A549 (cell line): ENCODE measurements around the gene LYL1.

ENCODE experiments used
- EP300 ChIP-seq, 2 experiments: fragments of >200 bp; sonication (Bioruptor Twin); formaldehyde crosslinking; IDR thresholded peaks; 2 replicates in 1 of 2; 3 replicates in 1 of 2; pipeline ENCODE4 v1.6.1; 2016 to 2017
- POLR2A ChIP-seq: IDR thresholded peaks from 2 replicates; pipeline ENCODE4 v1.6.1; 2012; ENCODE audit warnings: mild to moderate bottlenecking, low read length
- RNF2 ChIP-seq: fragments of 200-600 bp; sonication (generic); IDR thresholded peaks from 2 replicates; pipeline ENCODE4 v1.6.1; 2016; ENCODE audit warnings: low read depth, mild to moderate bottlenecking, antibody characterized with exemption, moderate library complexity, borderline replicate concordance
- TF ChIP-seq, protein P1 (sequence below): fragments of >200 bp; sonication (Bioruptor Twin); formaldehyde crosslinking; IDR thresholded peaks from 3 replicates; pipeline ENCODE4 v1.5.1; 2016
- TF ChIP-seq, protein P2 (sequence below): fragments of >200 bp; sonication (Bioruptor Twin); formaldehyde crosslinking; IDR thresholded peaks from 3 replicates; pipeline ENCODE4 v1.6.1; 2016

DNA sequence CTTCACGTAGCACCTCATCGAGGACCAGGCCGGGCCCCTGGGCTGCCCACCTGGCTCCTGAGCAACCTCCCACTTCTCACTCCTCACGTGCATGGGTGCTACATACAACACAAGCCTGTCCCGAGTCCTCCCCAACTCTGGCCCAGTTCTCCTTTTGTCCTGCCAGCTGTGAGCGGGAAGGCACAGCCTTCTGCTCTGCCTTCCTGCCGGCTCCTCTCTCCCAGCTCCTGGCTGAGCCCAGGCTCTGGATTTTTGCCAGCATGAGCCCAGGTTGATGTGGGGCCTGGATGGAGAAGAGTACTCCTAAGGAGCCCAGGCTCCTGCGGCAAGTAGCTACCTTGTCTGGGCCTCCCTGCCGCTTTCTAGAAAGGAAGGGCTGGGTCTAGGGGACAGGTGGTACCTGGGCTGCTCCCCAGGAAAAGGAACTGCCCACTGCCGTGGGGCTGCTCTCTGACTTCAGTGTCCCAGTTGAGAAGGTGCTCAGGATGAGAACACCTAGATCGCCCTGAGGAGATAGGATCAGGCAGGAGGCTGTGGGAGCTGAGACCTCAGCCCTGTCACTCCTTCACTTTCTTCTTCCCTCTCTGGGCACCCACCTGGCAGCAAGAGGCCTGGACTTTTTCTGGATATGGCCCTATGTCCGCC is 23.6 kb downstream of the LYL1 start:
- TF ChIP-seq EP300 (IDR thresholded peaks at IDR 0.05) (no peak), RNF2 (no peak), POLR2A (no peak)
- TF ChIP-seq, protein P1, sequence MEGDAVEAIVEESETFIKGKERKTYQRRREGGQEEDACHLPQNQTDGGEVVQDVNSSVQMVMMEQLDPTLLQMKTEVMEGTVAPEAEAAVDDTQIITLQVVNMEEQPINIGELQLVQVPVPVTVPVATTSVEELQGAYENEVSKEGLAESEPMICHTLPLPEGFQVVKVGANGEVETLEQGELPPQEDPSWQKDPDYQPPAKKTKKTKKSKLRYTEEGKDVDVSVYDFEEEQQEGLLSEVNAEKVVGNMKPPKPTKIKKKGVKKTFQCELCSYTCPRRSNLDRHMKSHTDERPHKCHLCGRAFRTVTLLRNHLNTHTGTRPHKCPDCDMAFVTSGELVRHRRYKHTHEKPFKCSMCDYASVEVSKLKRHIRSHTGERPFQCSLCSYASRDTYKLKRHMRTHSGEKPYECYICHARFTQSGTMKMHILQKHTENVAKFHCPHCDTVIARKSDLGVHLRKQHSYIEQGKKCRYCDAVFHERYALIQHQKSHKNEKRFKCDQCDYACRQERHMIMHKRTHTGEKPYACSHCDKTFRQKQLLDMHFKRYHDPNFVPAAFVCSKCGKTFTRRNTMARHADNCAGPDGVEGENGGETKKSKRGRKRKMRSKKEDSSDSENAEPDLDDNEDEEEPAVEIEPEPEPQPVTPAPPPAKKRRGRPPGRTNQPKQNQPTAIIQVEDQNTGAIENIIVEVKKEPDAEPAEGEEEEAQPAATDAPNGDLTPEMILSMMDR = no peak
- TF ChIP-seq, protein P2, sequence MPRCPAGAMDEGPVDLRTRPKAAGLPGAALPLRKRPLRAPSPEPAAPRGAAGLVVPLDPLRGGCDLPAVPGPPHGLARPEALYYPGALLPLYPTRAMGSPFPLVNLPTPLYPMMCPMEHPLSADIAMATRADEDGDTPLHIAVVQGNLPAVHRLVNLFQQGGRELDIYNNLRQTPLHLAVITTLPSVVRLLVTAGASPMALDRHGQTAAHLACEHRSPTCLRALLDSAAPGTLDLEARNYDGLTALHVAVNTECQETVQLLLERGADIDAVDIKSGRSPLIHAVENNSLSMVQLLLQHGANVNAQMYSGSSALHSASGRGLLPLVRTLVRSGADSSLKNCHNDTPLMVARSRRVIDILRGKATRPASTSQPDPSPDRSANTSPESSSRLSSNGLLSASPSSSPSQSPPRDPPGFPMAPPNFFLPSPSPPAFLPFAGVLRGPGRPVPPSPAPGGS = no peak
